ENCODE data around the gene C17orf107. TPM values are rescaled to one million over a fixed set of nuclear protein-coding genes. Genes with fewer than 3 reads are reported as not detected.
A peak's percentile ranks its signal among the peaks of the same experiment; 100 is the strongest.

The C17orf107 gene
- total and polyA plus RNA-seq, 8 donors: 1.9 to 6.9 (median 2.9) TPM

DNA sequence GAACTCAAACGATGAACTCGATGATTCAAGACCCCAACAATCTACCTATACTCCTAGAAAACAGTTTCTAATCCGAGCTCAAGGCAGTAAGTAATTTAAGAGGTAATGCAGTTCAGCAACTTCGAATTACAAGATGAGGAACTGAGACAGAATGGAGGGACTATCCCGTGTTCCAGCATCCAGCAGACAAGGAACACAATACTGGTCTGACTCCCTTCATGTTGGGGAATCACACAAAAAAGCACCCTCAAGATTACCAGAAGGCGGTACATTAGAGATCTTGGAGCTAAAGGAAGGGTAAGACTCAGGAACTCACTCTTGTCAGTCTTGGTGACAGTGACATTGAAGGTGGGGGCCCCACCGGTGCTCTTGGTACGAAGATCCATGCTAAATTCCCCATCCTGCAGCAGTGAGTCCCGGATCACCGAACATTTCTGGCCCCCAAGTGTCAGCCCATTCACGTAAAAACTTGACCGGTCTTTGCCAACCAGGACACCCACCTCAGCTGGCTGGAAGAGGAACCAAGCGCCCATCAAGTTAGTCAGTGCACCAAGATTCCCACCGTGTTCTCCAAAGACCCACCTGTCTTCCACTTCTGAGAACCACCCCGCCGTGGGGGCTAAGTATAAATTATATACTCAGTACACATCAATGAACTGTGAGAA lies 47.1 kb downstream of the C17orf107 start:
- no peak for FAIRE-seq
- WGBS, 2 donors: 28 to 38% methylated on average over 16 of the region's 16 CpGs
- H3K4me3 ChIP-seq: peak overlapping the region in 3 of 4 donors; percentile 96 to 100 (median 98)
- H3K9me3 ChIP-seq: no peaks in the 10 kb centered on the region
- intact Hi-C loops (cut with DNase I): no loop called here
- DNase-seq: peak in 1 of 6 donors; percentile 20
- TF ChIP-seq, protein P1, sequence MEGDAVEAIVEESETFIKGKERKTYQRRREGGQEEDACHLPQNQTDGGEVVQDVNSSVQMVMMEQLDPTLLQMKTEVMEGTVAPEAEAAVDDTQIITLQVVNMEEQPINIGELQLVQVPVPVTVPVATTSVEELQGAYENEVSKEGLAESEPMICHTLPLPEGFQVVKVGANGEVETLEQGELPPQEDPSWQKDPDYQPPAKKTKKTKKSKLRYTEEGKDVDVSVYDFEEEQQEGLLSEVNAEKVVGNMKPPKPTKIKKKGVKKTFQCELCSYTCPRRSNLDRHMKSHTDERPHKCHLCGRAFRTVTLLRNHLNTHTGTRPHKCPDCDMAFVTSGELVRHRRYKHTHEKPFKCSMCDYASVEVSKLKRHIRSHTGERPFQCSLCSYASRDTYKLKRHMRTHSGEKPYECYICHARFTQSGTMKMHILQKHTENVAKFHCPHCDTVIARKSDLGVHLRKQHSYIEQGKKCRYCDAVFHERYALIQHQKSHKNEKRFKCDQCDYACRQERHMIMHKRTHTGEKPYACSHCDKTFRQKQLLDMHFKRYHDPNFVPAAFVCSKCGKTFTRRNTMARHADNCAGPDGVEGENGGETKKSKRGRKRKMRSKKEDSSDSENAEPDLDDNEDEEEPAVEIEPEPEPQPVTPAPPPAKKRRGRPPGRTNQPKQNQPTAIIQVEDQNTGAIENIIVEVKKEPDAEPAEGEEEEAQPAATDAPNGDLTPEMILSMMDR (IDR thresholded peaks at IDR 0.05): no peak
- H3K36me3 ChIP-seq: peaks cover 0 to 23% (median 0%) of the 10 kb centered on the region in 3 donors
- H3K27me3 ChIP-seq: no peaks in the 10 kb centered on the region
- H3K27ac ChIP-seq: no peak overlapping the region
- no peak for ATAC-seq
- H3K4me1 ChIP-seq: peaks cover under 1 to 31% (median 10%) of the 10 kb centered on the region in 3 donors

DNA sequence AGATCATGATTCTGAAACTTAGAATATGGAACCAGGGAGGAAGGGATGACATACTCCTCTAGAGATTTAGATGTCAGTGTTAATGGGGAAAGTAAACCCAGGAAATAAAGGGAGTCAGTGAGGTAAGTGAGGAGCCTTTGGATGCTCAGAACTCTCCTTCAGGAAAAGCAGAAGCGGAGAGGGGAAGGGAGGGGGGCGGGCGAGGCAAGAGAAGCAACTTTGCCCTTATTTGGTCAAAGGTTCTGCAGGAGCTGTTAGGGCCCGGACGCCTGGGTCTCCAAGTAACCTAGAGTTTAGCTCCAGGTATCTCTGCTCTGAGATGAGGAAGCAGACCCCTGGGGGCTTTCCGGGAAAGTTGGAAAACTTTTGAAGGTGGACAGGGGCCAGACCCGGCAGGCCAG lies 47.7 kb downstream of the C17orf107 start:
- Histone ChIP-seq H3K27me3 (no peaks in the 10 kb centered on the region), H3K27ac (peak overlapping the region; percentile 81 to 99 (median 94)), H3K4me1 (peaks cover 0 to 25% (median 6%) of the 10 kb centered on the region in 3 donors), H3K9me3 (no peaks in the 10 kb centered on the region), H3K4me3 (peak overlapping the region; percentile 94 to 100 (median 97)), H3K36me3 (peaks cover 0 to 23% (median 0%) of the 10 kb centered on the region in 3 donors)
- intact Hi-C loops (cut with DNase I): no loop called here
- ATAC-seq (no peak), DNase-seq (no peak), FAIRE-seq (no peak)
- WGBS, 2 donors: 4 to 7% methylated on average over 7 of the region's 7 CpGs
- TF ChIP-seq, protein P1 (IDR thresholded peaks at IDR 0.05): no peak

DNA sequence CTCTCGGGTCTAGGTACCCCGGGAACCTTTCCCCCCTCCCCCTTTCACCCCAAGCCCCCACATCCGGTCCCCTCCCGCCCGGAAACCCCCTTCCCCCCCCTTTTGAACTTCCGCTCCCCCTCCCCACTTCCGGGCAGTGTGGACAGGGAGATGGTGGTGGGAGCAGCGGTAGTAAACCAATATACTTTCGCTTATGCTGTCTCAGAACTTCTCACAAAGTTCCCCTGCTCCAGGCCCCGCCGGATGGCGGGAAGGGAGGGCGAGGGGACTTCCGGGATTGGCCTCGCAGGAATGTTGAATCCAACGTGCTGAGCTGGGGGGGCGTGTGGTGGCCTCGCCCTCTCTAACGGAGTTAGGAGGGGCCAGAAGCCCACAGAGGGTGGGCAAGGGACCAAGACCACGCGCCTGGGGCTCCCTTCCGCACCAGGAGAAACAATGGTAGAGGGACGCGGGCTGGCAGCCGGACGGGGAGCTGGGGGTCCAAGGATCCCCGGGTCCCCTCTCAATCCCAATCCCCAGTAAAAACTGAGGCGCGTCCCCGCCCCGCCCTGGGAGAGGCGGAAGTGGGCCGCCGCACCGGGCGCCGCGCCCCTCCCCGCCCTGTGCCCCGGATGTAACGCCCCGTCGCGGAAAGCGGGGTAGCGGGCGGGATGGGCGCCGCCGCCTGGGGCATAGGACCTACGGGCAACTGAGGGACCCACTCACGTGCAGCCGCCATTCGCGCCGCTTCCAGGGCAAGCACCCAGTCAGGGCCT lies 48.3 kb downstream of the C17orf107 start:
- TF ChIP-seq, protein P1 (IDR thresholded peaks at IDR 0.05): no peak
- H3K27ac ChIP-seq: peak overlapping the region; percentile 81 to 99 (median 94)
- H3K36me3 ChIP-seq: peaks cover 0 to 22% (median 0%) of the 10 kb centered on the region in 3 donors
- H3K9me3 ChIP-seq: no peaks in the 10 kb centered on the region
- ATAC-seq (peak; percentile 40 to 59 (median 51)), FAIRE-seq (no peak), DNase-seq (peak; percentile 53 to 86 (median 68))
- peaks cover 0 to 24% (median 6%) of the 10 kb centered on the region in 3 donors for H3K4me1 ChIP-seq
- intact Hi-C loops (cut with DNase I): no loop called here
- H3K4me3 ChIP-seq: peak overlapping the region; percentile 94 to 100 (median 97)
- H3K27me3 ChIP-seq: no peaks in the 10 kb centered on the region
- WGBS, 2 donors: 0 to 1% methylated on average over 40 to 56 of the region's 56 CpGs

DNA sequence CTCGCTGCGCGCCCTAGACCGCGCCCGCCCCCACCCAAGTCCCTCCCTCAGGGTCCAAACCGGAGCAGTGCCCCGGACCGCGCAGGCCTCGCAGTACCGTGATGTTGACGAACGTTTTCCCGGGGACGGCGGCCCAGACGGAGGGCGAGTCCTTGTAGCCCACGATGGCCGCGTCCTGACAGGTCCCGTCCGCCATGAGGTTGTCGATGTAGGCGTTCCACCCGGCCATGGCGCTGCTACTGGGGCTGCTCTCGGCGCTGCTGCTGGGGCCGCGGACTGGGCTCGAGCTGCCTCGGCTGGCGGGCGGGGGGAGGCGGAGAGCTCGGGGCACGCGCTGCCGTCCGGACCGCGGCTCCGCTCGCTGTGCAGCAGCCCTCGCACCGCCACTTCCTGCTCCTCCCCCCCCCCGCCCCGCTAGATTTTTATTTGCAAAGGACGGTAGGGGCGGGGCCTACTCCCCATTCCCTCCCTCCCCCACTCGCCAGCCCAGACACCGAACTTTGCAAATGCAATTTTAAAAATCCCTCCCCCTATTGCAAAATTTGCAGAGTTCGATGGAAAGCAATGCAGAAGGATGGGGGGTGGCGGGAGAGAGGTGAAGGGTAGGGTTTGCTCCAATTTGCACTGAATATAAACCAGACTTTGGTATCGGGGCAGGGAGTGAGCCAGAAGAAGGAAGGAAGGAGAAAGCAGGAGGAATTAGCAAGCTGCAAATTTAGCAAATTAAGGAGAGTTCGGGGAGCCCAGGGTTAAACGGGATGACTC lies 49.0 kb downstream of the C17orf107 start, which contains the start of gene PFN1:
Gene PFN1, minus strand, starts transcription at position 365 of the 765 bp plus-strand sequence. Its CDS starts 136 bp downstream, at position 229.
- Histone ChIP-seq H3K27ac (peak within 1 kb of the TSS; percentile 88 to 99 (median 98)), H3K27me3 (no peaks in the 10 kb centered on the region), H3K9me3 (no peaks in the 10 kb centered on the region), H3K4me1 (peaks cover 0 to 24% (median 6%) of the 10 kb centered on the region in 3 donors), H3K4me3 (peak within 1 kb of the TSS; percentile 94 to 100 (median 97)), H3K36me3 (peaks cover 0 to 14% (median 0%) of the 10 kb centered on the region in 3 donors)
- TF ChIP-seq, protein P1 (IDR thresholded peaks at IDR 0.05): no peak
- FAIRE-seq: no peak
- DNase-seq: peak; percentile 85 to 93 (median 90)
- peak; percentile 68 to 84 (median 80) for ATAC-seq
- intact Hi-C loops (cut with DNase I): no loop called here
- 0 to 1% methylated on average over 43 to 59 of the region's 59 CpGs for WGBS, 2 donors
